GM23338 (cell line): ENCODE results near the gene DGAT2.

ENCODE experiments used
- CTCF ChIP-seq, 2 experiments: fragments of 200-600 bp in 1 of 2; sonication (generic) in 1 of 2; conservative IDR thresholded peaks; 2 replicates each; pipeline versions ENCODE4 v1.5.1 to v1.6.1; 2016 to 2017; ENCODE audit warnings: antibody characterized with exemption in 2 of 2, low read depth in 2 of 2, mild to moderate bottlenecking in 2 of 2, moderate library complexity in 1 of 2
- EZH2 ChIP-seq: fragments of 200-600 bp; sonication (generic); IDR thresholded peaks from one replicate; pipeline ENCODE4 v1.8.0; 2017; ENCODE audit warnings: antibody characterized with exemption, mild to moderate bottlenecking, low read depth; ENCODE audit not compliant: unreplicated experiment
- REST ChIP-seq: IDR thresholded peaks from one replicate; pipeline ENCODE4 v1.6.1; 2018; ENCODE audit warnings: antibody characterized with exemption; ENCODE audit not compliant: unreplicated experiment

- TF ChIP-seq EZH2 (no peak), CTCF (conservative IDR thresholded peaks at IDR 0.05; ENCODE audit: low read depth in 2 of 2) (no peak), REST (no peak)
These were observed 4.7 kb upstream of the DGAT2 start for GRCh38 chr11:75763846-75764245.
